IMR-90 (cell line): ENCODE data around the gene SNRNP40.

Source experiments
- CEBPB ChIP-seq: IDR thresholded peaks from 2 replicates; pipeline ENCODE4 v1.6.1; 2012; ENCODE audit warnings: low read depth, low read length, improper control_type of control experiment
- FOS ChIP-seq: fragments of 150-350 bp; IDR thresholded peaks from 2 replicates; pipeline ENCODE4 v1.6.1; 2016; ENCODE audit warnings: low read depth, low read length
- NFE2L2 ChIP-seq: fragments of 150-350 bp; IDR thresholded peaks from 2 replicates; pipeline ENCODE4 v1.6.1; 2016; ENCODE audit warnings: low read depth, mild to moderate bottlenecking, low read length
- POLR2A ChIP-seq: IDR thresholded peaks from 2 replicates; pipeline ENCODE4 v1.6.1; 2012; ENCODE audit warnings: mild to moderate bottlenecking, low read depth, low read length
- RAD21 ChIP-seq: IDR thresholded peaks from 2 replicates; pipeline ENCODE4 v1.6.1; 2012; ENCODE audit warnings: low read length, improper control_type of control experiment
- RCOR1 ChIP-seq: IDR thresholded peaks from 2 replicates; pipeline ENCODE4 v1.6.1; 2012; ENCODE audit warnings: mild to moderate bottlenecking, low read length, improper control_type of control experiment; ENCODE audit not compliant: insufficient replicate concordance
- TF ChIP-seq, protein P1 (sequence below): conservative IDR thresholded peaks from 2 replicates; pipeline ENCODE4 v1.5.1; 2012; ENCODE audit warnings: mild to moderate bottlenecking, low read depth, low read length, improper control_type of control experiment

GRCh38 chr1:31259746-31260145 lies 36.8 kb downstream of the SNRNP40 start:
- TF ChIP-seq POLR2A = no peak
- TF ChIP-seq, protein P1, sequence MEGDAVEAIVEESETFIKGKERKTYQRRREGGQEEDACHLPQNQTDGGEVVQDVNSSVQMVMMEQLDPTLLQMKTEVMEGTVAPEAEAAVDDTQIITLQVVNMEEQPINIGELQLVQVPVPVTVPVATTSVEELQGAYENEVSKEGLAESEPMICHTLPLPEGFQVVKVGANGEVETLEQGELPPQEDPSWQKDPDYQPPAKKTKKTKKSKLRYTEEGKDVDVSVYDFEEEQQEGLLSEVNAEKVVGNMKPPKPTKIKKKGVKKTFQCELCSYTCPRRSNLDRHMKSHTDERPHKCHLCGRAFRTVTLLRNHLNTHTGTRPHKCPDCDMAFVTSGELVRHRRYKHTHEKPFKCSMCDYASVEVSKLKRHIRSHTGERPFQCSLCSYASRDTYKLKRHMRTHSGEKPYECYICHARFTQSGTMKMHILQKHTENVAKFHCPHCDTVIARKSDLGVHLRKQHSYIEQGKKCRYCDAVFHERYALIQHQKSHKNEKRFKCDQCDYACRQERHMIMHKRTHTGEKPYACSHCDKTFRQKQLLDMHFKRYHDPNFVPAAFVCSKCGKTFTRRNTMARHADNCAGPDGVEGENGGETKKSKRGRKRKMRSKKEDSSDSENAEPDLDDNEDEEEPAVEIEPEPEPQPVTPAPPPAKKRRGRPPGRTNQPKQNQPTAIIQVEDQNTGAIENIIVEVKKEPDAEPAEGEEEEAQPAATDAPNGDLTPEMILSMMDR = no peak
- TF ChIP-seq RAD21 = no peak
- no peak for TF ChIP-seq NFE2L2
- TF ChIP-seq FOS = no peak
- TF ChIP-seq CEBPB = no peak
- no peak for TF ChIP-seq RCOR1
